ENCODE measurements around the gene SIPA1L2. TPM values are rescaled to one million over a fixed set of nuclear protein-coding genes. Genes with fewer than 3 reads are reported as not detected.
"Not testable (repeated sequence)": the region's sequence is repeated elsewhere in the genome, so short reads cannot be mapped to it uniquely, and the experiment has no call there.

The SIPA1L2 gene
- total RNA-seq, 1 donor from 2014 or later, result 20.6 TPM

DNA sequence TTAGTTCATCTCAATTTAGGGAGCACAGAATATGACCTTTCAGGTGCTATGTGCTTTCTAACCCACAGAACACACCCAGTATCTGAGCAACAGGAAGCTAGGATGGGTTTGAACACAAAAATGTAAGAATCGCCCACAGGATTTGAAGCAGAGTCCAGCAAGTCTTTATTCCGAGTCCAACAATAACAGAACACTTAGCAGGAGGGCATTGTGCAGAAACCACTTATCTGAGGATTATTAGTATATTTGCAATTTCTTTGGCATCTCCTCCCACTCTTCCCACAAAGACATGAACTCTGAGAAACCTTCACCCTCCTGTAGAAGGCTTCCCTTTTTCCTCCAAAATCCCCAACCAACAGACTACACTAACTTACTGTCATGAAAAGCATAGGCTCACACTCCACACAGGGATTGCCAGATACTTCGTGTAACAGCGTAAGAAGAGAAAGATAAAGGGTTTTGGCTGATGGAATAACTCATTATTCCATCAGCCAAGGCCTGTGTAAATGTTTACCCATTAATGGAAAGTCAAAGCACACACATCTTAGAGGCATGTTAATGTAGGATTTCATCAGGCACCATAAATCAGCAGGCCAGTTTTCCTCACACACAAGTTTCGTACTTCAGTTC is 16.1 kb downstream of the SIPA1L2 start:
- DNase-seq (ENCODE audit: low spot score), result no peak

DNA sequence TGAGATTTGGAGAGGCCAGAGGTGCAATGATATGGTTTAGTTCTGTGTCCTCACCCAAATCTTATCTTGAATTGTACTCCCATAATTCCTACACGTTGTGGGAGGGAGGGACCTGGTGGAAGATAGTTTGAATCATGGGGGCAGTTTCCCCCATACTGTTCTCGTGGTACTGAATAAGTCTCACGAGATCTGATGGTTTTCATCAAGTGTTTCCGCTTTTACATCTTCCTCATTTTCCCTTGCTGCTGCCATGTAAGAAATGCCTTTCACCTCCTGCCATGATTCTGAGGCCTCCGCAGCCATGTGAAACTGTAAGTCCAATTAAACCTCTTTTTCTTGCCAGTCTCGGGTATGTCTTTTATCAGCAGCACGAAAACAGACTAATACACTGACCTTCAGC is 17.1 kb downstream of the SIPA1L2 start:
- not testable (repeated sequence) for DNase-seq (ENCODE audit: low spot score)

DNA sequence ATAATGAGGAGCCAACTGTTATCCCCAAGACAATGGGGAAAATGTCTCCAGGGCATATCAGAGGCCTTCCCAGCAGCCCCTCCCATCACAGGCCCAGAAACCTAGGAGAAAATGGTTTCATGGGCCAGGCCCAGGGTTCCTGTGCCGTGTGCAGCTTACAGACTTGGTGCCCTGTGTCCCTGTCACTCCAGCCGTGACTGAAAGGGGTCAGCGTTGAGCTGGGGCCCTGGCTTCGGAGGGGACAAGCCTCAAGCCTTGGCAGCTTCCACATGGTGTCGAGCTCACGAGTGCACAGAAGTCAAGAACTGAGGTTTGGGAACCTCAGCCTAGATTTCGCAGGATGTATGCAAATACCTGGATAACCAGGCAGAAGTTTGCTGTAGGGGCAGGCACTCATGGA is 18.1 kb downstream of the SIPA1L2 start:
- no peak for DNase-seq (ENCODE audit: low spot score)

DNA sequence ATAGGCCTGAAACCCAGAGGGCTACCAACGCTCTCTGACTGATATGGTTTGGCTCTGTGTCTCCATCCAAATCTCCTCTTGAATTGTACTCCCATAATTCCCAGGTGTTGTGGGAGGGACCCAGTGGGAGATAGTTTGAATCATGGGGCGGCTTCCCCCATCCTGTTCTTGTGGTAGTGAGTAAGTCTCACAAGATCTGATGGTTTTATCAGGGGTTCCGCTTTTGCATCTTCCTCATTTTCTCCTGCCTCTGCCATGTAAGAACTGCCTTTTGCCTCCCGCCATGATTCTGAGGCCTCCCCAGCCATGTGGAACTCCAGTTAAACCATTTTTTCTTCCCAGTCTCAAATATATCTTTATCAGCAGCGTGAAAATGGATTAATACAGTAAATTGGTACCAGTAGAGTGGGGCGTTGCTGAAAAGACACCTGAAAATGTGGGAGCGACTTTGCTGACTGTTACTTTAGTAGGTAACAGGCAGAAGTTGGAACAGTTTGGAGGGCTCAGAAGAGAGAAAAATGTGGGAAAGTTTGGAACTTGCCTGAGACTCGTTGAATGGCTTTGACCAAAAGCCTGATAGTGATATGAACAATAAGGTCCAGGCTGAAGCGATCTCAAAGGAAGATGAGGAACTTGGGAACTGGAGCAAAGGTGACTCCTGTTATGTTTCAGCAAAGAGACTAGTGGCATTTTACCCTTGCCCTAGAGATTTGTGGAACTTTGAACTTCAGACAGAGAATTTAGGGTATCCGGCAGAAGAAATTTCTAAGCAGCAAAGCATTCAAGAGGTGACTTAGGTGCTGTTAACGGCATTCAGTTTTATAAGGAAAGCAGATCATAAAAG is 18.8 kb downstream of the SIPA1L2 start:
- not testable (repeated sequence) for DNase-seq (ENCODE audit: low spot score)

DNA sequence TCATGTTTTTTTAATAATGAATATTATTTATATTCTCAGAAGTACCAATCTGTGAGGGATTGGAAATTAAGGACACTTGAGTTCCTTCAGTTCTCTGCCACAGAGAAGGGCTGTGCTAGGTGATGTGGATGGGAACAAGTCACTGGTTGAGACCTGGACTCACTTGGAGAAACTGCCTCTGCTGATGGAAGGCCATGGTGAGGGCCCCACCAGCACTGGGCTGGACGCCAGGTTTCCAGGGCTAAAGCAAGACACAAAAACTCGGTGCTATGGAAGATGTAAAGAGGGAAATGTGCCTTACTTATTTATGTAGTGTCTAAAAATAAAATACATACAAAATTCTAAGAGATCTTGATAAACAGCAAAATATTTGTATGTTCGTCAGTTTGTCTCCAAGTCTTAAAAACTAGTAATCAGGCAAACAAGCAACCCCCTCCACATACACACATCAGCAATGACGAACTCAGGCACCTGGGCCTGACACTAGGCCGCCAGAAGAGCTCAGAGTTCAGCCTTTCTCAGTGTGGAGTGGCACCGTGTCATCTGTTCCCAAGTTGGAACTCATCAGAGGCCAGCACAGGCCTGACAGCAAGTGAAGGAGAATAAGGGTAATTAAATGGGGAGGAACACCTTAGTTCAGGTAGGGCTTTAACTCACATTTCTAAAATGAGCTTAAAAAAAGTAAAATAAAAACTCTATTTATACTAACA is 19.6 kb downstream of the SIPA1L2 start:
- DNase-seq (ENCODE audit: low spot score), result no peak

DNA sequence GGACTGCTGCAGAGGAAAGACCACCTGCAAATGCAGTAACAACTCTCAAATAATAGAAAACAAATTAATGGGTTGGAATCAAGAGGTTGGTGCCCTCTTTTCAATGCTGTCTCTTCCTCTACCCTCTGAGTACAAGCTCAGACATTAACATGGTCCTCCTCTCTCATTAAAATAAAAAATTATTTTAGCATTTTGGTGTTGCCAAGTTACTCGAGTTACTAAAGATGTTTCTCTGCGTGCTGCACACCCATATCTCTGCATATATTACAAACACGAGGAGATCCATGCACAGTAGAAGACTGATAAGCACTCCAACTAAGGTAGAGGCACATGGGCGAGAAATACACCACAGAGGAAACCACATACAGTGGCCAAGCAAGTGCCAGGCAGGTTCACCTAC is 21.5 kb downstream of the SIPA1L2 start:
- no peak for DNase-seq (ENCODE audit: low spot score)

DNA sequence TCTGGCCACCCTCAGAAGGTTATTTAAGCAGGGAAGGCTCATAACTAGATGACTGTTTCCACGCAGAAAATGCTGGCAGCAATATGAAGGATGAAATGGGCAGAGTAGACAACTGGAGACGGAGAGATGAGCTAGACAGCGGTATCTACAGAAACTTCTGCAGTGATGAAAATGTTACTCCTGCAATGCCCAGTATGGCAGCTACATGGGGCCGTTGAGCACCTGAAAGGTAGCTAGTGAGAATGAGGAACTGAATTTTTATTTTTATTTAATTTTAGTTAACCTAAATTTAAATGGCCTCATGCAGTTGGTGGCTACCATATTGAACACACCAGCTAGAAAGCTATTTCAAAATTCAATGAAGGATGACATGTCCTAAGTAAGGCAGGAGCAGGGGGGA is 27.3 kb downstream of the SIPA1L2 start:
- DNase-seq (ENCODE audit: low spot score), result no peak

DNA sequence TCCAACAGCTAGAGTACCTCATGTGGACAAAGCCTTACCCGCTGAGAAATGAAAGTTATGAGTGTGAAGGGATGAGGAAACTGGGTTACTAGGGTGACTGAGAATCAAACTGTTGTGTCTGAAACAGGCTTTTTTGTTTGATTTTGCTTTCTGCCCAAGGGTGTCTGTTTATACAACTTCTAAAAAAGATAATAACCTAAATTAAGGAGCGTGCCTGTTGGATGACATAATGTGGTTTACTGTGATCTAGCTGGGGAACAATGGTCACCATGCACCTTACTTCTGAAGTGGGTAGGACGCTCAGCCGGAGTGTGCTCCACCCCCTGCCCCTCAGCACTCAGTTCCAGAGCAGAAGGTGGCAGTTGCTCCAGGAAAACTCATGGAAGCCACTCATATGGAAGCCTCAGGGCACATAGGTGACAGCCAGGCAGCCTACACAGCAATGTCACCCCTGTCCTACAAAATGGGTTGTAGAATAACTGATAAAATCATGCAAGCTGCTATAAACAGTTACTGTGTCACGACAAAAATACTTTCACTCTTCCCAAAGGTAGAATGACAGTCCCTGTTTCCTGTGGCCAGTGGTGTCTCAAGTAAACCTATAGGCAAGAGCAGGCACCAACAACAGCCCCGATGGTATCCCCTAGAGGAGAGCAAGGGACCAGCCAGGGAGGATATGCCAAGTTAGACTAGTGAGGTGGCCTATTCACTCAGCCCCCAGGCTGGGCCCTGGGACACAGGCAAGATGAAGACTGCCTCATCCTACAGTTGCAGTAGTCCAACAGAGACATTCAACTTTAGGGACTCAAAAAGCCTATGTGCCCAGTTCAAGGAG is 29.3 kb downstream of the SIPA1L2 start:
- no peak for DNase-seq (ENCODE audit: low spot score)

DNA sequence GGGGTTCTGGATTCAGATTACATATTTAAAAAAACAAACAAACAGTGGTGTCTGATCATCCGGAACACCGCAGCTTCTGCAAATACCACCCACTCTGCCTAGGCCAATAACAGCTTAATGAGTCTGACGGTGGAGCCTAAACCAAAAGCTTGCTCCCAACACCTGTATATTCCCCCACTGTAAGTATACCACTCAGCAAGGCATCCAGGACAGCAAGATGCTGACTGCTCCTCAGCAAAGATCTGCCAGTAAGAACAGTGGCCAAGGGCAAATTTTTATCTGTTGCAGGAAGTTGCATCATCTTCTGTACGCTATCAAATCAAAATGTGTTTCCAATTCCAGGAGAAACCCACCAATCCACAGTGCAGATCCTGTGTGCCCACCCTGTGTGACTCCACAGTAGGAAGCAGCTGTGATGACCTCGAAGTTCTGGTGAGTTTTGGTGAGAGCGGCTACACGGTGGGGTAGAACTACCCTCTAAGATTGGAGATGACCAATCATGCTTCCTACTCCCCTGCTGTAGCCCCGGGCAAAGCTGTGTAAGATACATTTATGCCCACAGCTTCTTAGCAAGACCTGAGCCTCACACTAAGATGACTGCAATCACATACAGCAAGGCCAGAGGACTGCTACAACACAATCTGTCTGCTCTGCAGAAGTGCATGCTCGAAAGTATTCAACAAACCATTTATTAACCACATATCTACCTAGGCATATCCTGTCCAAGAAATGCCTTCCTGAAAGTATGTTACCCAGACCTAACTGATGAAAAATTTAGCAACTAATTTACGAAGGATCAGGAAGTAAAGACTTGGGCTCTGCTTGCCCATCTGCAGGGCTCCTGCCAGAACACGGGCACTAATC is 30.5 kb downstream of the SIPA1L2 start:
- DNase-seq (ENCODE audit: low spot score), result no peak

DNA sequence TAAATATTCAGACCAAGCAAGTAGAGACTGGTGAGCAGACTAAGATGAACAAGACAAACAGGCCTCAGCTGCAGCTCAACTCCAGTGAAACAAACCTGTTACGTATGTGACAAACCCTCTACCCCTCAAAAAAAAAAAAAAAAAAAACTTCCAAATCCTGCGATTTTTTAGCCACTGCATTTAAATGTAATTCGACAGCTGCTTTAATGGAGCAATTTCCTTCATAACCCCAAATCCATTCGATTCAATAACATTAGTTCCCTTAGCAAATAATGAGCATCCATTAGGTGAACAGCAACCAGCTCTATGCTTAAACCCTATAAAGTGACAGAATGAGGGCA is 31.1 kb downstream of the SIPA1L2 start:
- DNase-seq (ENCODE audit: low spot score), result no peak

DNA sequence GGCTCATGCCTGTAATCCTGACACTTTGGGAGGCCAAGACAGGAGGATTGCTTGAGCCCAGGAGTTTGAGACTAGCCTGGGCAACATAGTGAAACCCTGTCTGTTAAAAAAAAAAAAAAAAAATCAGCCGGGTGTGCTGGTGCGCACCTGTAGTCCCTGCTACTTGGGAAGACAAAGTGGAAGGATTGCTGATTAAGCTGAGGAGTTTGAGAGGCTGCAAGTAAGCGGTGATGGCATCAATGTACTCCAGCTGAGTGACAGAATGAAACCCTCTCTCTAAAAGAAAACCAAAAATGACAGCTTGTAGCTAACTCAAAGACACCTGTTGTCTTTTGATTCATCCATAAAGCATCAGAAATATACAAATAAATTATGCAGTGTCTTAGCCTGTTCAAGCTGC is 31.8 kb downstream of the SIPA1L2 start:
- DNase-seq (ENCODE audit: low spot score), result no peak

DNA sequence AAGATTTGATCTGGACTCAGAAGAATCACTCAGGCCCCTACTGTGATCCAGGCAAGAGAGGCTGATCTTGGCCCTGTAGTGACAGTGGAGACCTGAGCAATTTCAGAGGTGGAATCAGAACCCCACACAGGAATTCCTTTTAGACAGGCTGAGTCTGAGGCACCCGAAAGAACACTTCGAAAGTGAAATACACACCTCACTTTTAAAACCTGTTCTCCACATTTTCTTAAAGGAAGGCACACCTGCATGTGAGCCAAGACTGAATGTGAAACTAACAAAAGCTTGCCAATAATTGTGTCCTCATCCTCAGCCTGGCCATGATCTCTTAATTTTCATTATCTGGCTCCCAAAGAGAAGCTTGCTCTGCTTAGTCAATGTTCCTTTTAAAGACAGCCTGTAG is 32.2 kb downstream of the SIPA1L2 start:
- DNase-seq (ENCODE audit: low spot score), result no peak

DNA sequence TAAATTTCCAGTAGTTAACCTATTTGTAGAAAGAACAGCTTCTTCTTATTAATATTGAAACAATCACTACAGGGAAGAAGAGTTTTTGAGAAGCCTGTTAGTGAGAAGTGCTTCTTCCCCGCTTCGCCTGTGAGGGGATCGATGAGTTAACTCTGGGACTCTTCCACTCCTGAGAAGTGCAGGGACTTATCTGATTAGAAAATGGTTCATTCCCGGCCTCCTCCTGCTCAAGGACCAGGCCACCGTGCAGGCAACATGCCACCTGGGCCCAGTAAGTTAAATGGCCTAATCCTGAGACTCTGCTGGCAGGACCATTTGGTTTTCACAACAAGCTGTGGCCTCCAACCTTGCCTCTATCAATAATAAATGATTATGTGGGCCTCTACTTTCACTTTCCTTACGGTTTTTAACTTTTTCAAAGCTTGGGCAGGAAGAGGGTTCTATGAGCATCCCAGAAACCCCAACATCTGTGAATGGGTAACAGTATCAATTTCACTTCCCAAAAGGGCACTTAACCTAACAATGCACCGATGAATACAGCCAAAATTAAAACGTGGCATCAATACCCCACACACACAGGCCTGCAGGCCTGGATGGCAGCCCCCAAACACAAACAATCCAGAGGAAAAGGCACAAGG is 33.1 kb downstream of the SIPA1L2 start:
- no peak for DNase-seq (ENCODE audit: low spot score)

DNA sequence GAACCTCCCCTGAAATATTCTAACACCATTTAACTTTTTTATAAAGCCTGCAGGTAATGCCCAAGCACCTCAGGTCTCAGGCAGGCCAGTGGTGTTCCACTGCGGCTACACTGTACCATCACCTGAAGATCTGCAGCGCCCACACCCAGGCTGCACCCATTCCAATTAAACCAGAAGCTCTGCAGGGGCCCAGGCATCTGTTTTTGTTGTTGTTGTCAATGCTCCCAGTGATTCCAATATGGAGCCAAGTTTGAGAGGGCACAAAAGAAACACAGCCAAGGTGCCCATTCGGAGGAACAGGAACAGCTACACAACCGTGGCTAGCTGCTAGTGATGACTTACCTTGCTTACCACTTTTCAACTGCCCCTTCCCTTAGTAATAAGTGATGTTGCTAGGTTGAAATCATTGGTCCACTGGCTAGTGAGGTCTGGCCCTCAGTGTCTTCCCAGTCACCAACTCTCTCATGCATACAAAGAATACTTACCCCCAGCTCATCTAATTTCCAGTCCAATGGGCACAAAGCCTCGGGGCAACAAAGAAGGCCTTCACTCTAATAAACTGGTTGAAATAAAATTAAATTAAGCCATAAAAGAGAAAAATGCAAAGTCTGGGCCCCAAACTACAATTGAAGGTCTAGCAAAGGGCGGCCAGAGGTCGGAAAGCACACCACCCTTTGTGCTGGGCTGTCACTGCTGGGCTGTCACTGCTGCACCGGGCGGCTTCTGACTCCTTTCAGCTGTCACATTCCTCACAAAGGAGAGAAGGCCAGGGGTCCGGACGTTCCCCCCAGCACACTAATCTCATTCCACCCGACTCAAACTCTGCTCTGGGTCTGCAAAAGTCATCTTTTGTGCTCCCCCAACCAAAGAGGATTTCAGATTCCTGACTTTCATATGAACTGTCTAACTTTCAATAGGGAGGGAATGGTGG is 34.9 kb downstream of the SIPA1L2 start:
- no peak for DNase-seq (ENCODE audit: low spot score)

DNA sequence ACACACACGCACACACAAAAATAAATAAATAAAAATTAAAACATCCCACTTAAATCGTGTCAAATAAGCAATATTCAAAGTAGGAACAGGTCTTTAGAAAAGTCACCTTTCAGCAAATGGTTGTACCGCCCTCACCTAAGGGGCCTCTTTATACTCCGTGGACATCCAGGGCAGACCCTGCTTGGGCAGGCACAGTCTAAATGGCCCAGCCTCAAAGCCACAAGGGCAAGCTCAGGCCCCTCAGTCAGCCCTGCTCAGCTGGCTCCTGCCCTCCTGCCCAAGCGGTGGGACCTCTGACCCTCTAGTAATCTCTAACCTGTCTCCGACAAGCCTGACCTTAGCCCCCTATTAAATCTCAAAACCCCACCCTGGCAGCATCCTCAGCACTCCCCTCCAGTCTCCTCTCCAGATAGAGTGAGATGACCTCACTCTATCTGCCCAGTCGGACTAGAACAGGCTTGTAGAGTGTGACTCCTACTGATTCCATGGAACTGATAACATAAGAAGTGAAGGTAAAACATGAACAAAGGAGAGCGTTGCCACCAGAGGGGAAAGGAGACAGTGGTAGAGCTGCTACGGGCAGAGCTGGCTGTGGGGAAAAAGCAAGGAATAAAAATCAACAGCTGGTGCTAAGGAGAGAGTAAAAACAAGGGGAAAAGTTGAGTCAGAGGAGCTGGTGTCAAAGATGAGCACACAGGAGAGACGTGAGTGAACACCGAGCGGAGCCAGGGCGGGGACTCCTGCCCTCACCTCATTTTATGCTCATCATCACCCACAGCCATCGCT is 36.0 kb downstream of the SIPA1L2 start:
- DNase-seq (ENCODE audit: low spot score), result no peak

DNA sequence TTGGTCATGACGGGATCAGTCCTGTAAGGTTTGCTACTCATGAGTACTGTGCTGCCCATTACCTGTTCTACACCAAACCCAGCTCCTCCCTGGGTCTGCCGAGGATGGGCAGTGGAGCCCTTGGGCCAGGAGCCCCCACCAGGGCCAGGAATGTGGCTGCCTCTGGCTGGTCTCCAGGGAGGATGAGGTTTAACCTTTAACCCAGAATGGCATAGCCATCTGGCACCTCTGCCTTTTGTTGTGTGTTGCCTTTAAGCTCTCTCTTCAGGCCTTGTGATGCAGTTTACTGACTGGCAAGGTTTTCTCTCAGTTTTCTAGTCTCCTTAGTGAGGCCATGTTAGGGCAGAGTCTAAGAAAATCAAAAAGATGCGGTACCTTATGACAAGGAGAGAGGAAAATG is 38.6 kb downstream of the SIPA1L2 start:
- no peak for DNase-seq (ENCODE audit: low spot score)

DNA sequence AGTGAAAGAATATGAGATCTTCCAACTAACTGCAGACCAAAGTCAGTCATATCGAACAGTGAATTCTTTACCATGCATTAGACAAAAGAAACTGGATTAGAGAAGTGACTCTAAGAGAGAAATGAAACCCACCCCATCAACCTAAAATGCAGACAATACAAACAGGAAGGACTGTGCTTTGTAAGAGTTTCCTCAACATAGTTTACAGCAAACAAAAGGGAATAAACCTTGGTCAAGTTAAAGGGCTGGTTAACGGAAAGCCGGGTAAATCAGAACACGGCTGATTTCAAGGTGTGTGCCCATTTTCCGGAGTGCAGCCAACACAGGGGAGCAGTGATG is 39.2 kb downstream of the SIPA1L2 start:
- DNase-seq (ENCODE audit: low spot score), result no peak

DNA sequence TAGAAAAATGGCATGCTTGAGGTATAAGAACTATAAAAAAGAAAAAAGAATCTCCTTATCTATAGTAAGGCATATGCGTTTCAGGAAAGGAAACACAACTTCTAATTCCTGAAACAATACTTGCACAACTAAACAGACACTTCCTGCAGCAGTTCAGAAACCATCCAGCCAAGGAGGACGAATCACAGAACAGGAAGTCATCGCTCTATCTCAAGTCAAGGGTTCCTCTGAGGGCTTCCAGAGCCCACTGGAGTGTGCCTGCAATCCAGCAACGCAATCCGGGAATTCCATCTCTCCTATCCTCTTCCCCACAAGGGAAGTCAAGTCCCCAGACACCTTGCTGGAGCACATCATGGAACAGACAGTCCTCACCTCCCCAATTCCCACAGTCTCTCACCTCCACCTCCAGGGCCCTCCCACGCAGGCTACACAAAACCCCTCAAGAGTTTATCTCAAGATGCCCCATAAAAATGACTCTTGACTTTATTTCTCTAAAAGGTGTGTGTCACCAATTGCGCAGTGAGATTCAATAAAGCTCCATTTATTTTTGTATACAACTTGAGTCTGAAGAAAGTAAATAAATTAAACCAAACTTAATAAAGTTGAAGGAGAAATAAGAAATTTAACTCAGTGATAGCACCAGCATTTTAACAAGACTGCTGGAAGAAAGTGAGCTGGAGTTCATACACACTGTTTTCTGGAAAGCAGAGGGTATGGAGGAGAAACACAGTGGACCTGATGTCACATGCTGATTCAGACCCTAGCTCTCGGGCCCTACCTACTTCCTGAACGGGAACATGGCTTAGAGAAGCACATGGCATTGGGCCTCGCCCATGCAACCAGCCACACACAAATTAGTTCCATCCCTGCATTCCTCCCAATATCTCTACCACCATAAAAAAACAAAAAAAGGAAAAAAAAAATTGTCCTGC is 39.9 kb downstream of the SIPA1L2 start:
- no peak for DNase-seq (ENCODE audit: low spot score)
